ENCODE results near the gene SELL.

DNA sequence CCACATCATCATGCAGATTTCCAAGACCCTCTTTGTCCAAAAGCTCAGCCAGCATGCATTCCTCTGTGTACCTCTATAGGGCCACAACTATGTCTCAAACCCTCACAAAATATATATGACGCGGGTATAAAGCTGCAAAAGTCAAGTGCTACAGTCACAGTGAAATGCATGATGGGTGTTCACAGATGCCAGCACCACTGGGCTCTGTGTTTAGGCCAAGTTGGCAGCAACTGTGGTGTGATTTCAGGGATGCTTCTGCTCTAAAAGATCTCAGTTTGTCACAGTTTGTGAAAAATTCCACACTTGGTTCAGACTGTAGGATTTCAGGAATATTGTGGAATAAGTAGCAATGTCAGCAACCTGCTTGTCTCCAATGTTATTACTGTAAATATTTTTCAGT lies 57.5 kb downstream of the SELL start:
- TF ChIP-seq, protein P1, sequence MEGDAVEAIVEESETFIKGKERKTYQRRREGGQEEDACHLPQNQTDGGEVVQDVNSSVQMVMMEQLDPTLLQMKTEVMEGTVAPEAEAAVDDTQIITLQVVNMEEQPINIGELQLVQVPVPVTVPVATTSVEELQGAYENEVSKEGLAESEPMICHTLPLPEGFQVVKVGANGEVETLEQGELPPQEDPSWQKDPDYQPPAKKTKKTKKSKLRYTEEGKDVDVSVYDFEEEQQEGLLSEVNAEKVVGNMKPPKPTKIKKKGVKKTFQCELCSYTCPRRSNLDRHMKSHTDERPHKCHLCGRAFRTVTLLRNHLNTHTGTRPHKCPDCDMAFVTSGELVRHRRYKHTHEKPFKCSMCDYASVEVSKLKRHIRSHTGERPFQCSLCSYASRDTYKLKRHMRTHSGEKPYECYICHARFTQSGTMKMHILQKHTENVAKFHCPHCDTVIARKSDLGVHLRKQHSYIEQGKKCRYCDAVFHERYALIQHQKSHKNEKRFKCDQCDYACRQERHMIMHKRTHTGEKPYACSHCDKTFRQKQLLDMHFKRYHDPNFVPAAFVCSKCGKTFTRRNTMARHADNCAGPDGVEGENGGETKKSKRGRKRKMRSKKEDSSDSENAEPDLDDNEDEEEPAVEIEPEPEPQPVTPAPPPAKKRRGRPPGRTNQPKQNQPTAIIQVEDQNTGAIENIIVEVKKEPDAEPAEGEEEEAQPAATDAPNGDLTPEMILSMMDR (IDR thresholded peaks at IDR 0.05): no peak
- no peak for TF ChIP-seq POLR2A (IDR thresholded peaks at IDR 0.05)
